Measurements from ENCODE around the gene MBOAT7.
"Not testable (repeated sequence)": the region's sequence is repeated elsewhere in the genome, so short reads cannot be mapped to it uniquely, and the experiment has no call there.

The MBOAT7 gene

GRCh38 chr19:54188215-54188871 is 1.0 kb downstream of the MBOAT7 start:
- DNase-seq (ENCODE audit: low read depth), result no peak

- DNase-seq (ENCODE audit: low read depth), result no peak
These were observed 2.4 kb downstream of the MBOAT7 start for GRCh38 chr19:54186934-54187381.

- DNase-seq (ENCODE audit: low read depth), result no peak
These were observed 3.0 kb downstream of the MBOAT7 start for GRCh38 chr19:54186351-54186750.

DNA sequence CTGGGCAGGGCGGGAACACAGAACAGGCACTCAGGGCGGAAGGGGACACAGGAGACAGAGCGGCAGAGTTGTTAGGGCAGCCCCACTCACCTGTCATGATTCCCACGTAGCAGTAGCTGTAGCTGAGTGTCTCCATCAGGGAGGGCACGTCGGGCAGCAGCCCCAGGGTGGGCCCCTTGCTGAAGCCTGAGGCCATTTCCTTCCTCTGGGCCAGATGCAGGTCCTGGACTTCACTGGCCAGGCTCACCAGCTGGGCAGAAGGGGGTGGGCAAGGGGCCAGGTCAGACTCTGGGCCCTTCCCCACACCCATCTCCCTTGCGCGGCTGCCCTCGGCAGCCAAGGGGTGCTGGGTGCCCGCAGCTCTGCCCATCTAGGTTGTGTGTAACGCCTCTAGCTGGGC is 5.9 kb downstream of the MBOAT7 start:
- no peak for DNase-seq (ENCODE audit: low read depth)

DNA sequence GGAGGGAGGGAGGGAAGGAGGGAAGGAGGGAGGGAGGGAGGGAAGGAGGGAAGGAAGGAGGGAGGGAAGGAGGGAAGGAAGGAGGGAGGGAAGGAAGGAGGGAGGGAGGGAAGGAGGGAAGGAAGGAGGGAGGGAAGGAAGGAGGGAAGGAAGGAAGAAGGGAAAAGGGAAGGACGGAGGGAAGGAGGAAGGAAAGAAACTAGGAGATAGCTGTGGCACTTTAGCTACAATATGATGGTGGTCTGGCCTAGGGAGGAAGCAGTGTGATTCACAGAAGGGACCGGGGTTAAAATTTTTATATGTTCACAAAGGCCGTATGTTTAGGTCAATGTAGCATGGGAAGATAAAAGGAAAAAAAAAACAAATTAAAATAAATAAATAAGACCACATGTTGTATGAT is 7.5 kb downstream of the MBOAT7 start:
- DNase-seq (ENCODE audit: low read depth), result not testable (repeated sequence)

DNA sequence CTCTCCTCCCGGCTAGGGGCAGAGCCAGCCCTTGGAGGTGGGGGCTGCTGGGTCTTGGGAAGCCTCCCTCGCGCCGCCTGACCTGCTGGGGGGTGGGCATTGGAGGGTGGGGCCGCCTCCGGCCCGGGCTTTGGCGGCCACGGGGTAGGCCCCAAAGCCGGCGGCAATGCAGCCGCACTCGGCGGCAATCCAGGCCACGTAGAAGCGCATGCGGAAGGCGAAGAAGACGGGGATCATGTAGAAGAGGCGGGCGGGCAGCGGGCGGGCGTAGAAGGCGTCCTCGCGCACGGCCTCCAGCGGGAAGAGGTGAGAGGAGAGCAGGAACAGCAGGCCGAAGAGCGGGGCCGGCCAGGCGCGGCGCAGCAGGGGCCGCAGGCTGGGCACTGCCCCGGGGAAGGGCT is 8.7 kb downstream of the MBOAT7 start:
- DNase-seq (ENCODE audit: low read depth), result no peak

DNA sequence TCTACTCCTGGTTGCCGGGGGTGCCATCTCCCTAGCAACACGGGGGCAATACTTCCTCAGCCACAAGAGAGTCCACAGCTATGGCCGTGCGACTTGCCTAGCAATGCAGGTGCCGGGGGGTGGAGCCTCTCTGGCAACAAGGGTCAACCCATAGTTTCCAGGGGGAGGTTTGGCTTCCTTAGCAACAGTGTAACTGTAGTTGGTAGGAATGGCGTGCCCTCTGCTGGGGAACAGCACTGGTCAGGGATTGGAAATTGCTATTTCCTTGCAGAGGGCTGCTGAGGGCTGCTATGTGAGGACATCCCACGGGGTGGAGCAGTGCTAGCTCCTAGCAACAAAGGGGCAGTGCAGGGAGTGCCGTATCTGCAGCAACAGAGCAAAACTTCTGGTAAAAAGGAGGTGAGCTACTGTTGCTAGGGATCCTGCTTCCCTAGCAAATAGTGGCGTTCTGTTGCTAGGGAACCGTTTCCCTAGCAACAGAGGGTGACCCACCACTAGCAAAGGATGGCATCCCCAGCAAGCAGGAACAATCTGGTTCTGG is 9.4 kb downstream of the MBOAT7 start:
- DNase-seq (ENCODE audit: low read depth), result no peak

GRCh38 chr19:54179262-54179852 is 10.0 kb downstream of the MBOAT7 start:
- no peak for DNase-seq (ENCODE audit: low read depth)

DNA sequence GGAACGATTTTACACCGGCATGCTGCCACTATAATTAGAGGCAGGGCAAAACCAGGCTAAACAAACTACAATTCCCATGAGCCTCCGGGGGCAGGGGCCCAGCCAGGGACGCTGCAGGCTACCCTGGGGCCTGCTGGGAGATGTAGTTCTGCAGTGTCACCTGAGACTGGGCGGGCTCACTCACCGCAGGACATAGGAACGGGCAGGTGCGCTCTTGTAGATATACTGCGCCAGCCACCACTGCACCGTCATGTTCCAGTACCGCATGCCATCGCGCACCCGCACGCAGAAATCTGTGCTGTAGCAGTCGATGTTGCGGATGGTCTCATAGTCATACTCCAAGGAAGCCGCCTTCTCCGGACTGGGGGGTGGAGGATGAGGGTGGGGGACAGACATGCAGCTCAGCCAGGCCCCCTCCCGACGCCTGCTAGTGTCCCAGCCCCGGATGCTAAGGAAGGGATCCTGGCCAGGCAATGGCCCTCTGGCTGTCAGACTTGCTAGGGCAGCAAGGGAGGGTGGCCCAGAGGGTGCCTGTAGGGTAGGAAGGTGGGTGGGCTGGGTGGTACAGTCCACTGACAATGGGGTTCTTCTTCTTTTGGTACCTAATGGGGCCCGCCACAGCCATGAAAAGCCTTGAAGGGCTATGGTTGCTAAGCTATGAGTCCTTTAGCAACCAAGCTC is 10.7 kb downstream of the MBOAT7 start:
- DNase-seq (ENCODE audit: low read depth), result no peak

DNA sequence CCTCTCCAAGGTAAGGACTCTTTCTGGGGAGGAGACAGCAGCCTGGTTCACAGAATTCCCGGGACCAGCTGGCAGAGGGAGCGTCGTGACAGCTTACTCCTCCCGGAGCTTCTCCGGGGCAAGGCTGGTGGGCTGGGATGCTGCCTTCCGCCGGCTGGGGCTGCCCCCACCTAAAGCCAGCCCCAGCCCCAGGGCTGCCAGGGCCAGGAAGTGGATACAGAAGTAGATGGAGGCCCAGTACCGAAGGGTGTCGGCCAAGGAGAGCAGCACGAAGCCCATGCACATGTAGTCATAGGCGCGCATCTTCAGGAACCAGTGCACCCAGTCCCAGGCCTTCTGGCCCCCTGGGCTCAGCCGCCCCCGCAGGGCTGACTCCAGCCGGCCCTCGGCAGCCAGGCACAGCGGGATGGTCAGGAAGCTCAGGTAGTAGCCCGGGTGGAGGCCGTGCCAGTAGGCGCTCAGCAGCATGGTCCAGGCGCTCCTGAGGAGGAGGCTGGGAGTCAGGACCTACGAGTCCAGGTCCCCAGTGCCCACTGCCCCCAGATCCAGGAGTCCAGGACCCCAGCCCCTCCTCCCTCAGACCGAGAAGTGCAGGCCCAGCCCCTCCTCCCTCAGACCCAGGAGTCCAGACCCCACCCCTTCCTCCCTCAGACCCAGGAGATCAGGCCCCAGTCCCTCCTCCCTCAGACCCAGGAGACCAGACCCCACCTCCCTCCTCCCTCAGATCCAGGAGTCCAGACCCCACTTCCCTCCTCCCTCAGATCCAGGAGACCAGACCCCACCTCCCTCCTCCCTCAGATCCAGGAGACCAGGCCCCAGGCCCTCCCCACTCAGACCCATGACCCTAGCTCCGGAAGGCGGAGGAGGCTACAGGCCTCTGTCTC is 15.2 kb downstream of the MBOAT7 start:
- no peak for DNase-seq (ENCODE audit: low read depth)

DNA sequence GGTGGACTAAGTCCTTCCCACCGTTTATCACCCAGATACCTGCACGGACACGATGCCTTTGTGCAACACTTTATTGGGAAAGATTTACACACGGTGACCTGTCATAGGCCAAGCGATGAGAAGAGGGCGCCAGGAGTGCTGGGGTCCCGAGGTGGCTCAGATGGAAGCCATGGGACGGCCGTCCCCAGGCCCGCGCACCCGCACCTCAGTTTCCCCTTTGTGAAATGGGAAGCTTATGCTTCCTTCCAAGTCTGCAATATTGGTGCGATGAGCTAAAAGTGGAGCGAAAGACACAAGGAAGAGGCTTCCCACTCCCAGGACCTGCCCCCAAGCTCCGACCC is 16.1 kb downstream of the MBOAT7 start:
- no peak for DNase-seq (ENCODE audit: low read depth)

DNA sequence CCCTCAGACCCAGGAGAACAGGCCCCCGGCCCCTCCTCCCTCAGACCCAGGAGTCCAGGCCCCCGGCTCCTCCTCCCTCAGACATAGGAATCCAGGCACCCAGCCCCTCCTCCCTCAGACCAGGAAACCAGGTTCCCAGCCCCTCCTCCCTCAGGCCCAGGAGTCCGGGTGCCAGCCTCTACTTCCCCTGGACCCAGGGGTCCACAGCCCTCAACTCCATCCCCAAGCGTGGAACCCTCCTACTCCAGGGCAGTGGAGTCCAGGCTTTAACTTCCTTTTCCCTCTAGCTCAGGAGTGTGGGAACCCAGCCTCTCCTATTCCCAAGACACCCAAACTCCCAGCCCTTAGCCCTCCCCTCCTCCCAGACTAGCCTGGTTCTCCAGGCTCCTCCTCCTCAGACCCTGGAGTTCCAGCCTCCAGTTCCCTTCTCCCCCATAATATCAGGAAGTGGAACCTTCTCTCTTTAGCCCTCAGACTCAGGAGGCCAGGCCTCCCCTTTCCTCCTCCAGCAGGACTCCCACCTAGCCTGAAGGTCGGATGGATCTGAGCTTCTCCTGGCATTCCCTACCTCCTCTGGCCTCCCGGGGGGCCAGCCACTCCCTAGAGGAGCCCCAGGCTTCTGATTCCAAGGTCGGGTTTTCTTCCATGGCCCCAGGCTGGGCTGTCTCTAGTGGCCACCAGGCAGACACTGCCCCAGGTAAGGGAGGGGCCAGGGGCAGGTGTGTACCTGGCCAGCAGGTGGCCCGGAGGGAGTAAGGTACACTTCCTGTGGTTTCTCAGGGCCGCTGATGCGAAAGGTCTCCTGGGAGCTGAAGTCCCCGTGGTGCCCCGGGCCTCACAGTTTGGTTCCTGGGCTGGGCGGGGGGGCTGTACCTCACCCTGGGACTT is 16.7 kb downstream of the MBOAT7 start, which contains the start of gene TMC4:
TSS of gene TMC4 (minus strand) at position 690 of the 888 bp plus-strand sequence. CDS start at position 647, 43 bp downstream.
- no peak for DNase-seq (ENCODE audit: low read depth)

DNA sequence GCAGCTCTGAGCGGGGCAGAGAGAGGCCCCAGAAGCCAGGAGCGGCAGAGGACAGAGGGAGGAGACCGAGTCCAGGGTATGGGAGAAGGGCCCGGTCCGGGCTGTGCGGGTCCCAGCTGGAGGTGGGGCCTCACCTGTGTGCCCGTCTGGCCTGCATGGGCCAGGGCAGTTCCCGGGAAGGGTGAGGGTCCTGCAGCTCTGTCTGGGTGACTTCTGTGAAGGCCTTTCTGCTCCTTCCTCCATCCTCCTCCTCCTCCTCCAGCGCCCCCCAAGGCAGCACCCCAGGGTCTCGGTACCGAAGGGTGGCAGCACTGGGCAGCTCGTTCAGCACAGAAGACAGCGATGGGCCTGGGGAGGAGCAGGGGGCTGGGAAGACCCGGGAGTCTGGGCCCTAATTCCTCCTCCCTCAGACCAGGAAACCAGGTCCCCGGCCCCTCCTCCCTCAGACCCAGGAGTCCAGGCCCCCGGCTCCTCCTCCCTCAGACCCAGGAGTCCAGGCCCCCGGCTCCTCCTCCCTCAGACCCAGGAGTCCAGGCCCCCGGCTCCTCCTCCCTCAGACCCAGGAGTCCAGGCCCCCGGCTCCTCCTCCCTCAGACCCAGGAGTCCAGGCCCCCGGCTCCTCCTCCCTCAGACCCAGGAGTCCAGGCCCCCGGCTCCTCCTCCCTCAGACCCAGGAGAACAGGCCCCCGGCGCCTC is 17.5 kb downstream of the MBOAT7 start:
- not testable (repeated sequence) for DNase-seq (ENCODE audit: low read depth)

- no peak for DNase-seq (ENCODE audit: low read depth)
These were observed 20.1 kb downstream of the MBOAT7 start for GRCh38 chr19:54169149-54169740.

GRCh38 chr19:54168174-54168917 is 21.0 kb downstream of the MBOAT7 start:
- peak; percentile 55 for DNase-seq (ENCODE audit: low read depth)

DNA sequence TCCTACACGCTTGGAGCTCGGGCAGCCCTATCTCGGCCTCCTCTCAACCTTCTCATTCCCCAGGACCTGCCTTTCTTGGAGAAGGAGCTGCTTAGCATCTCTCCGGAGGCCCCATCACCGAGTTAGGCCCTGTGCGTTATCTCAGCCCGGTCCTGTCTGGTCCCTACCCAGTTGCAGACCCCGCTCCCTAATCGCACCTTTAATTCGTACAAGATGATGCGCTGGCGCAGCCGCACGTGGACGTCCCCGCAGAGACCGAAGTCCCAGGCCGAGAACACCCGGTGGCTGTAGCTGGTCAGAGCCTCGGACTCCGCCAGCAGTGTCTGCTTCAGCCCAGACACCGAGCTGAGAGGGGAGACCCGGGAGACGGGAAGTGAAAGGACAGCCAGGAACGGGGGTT is 24.2 kb downstream of the MBOAT7 start:
- DNase-seq (ENCODE audit: low read depth), result no peak

DNA sequence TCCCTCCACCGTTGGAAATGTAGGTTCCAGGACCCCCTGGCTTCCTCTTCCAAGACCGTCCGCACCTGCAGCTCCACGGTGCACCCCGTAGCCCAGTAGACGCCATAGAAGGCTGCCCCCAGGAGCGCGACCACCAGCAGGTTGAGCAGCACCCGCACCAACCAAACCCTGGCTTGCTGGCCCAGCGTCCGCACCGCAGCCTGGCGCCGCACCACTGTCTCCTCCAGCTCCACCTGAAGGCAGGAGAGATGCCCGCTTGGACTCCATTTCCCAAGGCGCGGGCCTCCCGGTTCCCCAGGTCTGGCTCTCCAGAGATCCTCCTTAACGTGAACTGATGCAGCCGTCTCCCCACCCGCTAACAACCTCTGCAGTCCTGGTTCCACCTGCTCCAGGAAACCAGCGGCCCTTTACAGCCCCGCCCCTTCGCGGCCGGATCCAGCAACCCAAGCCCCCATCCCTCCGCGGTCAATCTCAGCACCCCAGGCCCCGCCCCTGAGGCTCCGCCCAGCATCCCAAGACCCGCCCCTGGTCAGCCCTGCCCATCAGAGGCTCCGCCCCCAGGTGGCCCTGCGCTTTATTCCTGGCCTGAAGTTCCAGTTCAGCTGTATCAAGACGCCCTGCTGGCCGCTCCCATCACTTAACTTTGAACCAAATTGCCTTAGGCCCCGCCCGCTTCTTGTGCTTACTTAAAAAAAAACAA is 24.9 kb downstream of the MBOAT7 start:
- DNase-seq (ENCODE audit: low read depth), result no peak

GRCh38 chr19:54162884-54163283 is 26.5 kb downstream of the MBOAT7 start:
- no peak for DNase-seq (ENCODE audit: low read depth)

Data from HS-5 (cell line).